Testis (tissue), 3 donors: ENCODE results near the gene ORC2. TPM values are rescaled to one million over a fixed set of nuclear protein-coding genes. Genes with fewer than 3 reads are reported as not detected.

Experiments
- DNase-seq: peaks from one replicate; pipeline ENCODE4 v3.0.0-alpha.2; 2019
- H3K27ac ChIP-seq, 2 donors: fragments of 200-600 bp; sonication (generic); one replicate each; pipeline ENCODE4 v1.5.1; 2019
- H3K27me3 ChIP-seq: fragments of 200-600 bp; sonication (generic); one replicate; pipeline ENCODE4 v1.5.1; 2019
- H3K36me3 ChIP-seq: fragments of 200-600 bp; sonication (generic); one replicate; pipeline ENCODE4 v1.5.1; 2017; ENCODE audit warnings: low read depth; ENCODE audit errors: missing control alignments
- H3K4me1 ChIP-seq: fragments of 200-600 bp; sonication (generic); one replicate; pipeline ENCODE4 v1.5.1; 2019
- H3K4me3 ChIP-seq, 2 donors: fragments of 200-600 bp; sonication (generic); one replicate each; pipeline ENCODE4 v1.5.1; 2017 to 2019
- H3K9me3 ChIP-seq: fragments of 200-600 bp; sonication (generic); one replicate; pipeline ENCODE4 v1.5.1; 2017
- CTCF ChIP-seq, 3 experiments: fragments of 450-650 bp in 2 of 3; fragments of 200-600 bp in 1 of 3; sonication (generic) in 1 of 3; IDR thresholded peaks; one replicate each; pipeline ENCODE4 v1.5.1; 2016 to 2019; ENCODE audit warnings: antibody characterized with exemption in 3 of 3, mild to moderate bottlenecking in 2 of 3, moderate library complexity in 1 of 3
- POLR2A ChIP-seq: fragments of 450-650 bp; IDR thresholded peaks from one replicate; pipeline ENCODE4 v1.6.1; 2017; ENCODE audit warnings: antibody characterized with exemption, mild to moderate bottlenecking, moderate library complexity
- WGBS, 2 donors: methylation state at CpG; one replicate each; pipeline ENCODE4 v1.1.5; 2018; 5-methylcytosine and 5-hydroxymethylcytosine counted together
- intact Hi-C: fragments of 100-400 bp; cut with DNase I; formaldehyde crosslinking; loops from one replicate; pipeline ENCODE4 v1.15.1; 2023; ENCODE audit warnings: low total_unique reads
- polyA plus RNA-seq: library from polyadenylated mRNA; stranded (reverse); fragments of 350-450 nt; fragmentation: Illumina TruSeq; extraction: RNeasy Lipid Tissue Mini Kit (QIAGEN cat#74804); gene quantifications from one replicate; pipeline ENCODE4 v1.2.3, GENCODE V29; 2014; ENCODE audit warnings: low read depth, low replicate concordance; ENCODE audit not compliant: insufficient read depth
- total RNA-seq, 2 donors: library from RNA; depleted of rRNA; stranded (reverse); fragments of >200 nt; gene quantifications; one replicate each; pipeline ENCODE4 v1.2.3, GENCODE V29; 2016

The ORC2 gene
- total and polyA plus RNA-seq, 3 donors from 2014 or later, result 31.8 to 70.4 (median 32.5) TPM

- no peak for DNase-seq
- 95 to 100% methylated on average over 3 of the region's 3 CpGs for WGBS, 2 donors
- Histone ChIP-seq H3K9me3 (no peaks in the 10 kb centered on the region), H3K27ac (no peak overlapping the region), H3K36me3 (no peaks in the 10 kb centered on the region), H3K4me3 (no peak overlapping the region), H3K27me3 (no peaks in the 10 kb centered on the region), H3K4me1 (no peaks in the 10 kb centered on the region)
- TF ChIP-seq CTCF (IDR thresholded peaks at IDR 0.05), result no peak
- TF ChIP-seq POLR2A, result no peak
- intact Hi-C loops, result no loop called here
These were observed 40.9 kb upstream of the ORC2 start for GRCh38 chr2:201004370-201004769.

DNA sequence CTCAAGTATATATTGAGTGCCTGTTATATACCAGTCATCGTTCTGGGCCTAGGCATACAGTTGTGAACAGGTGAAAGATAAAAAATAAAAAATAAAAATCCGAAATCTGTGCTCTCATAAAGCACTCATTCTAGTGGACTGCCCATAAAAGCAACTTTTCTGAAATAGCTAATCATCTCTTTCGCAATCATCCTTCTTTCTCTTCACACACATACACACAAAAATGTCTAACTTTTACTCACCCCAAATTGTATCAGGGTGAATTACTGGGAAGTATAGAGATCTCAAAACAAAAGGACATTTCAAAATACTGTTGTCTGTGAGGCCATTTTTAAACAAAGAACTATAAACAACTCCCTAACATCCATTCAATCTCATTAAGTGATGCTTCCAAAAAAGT, 29.6 kb upstream of the ORC2 start:
- Histone ChIP-seq H3K27ac (no peak overlapping the region), H3K36me3 (no peaks in the 10 kb centered on the region), H3K4me3 (no peak overlapping the region), H3K4me1 (no peaks in the 10 kb centered on the region), H3K9me3 (no peaks in the 10 kb centered on the region), H3K27me3 (no peaks in the 10 kb centered on the region)
- no peak for TF ChIP-seq CTCF (IDR thresholded peaks at IDR 0.05)
- no peak for TF ChIP-seq POLR2A
- intact Hi-C loops, result no loop called here
- WGBS, 2 donors, result 94 to 96% methylated on average over 3 of the region's 3 CpGs
- DNase-seq, result no peak

GRCh38 chr2:200987137-200987536, 23.7 kb upstream of the ORC2 start:
- DNase-seq, result no peak
- H3K27ac ChIP-seq, result no peak overlapping the region
- TF ChIP-seq POLR2A (no peak), CTCF (IDR thresholded peaks at IDR 0.05) (no peak)
- H3K36me3 ChIP-seq, result no peaks in the 10 kb centered on the region
- WGBS, 2 donors, result 89 to 90% methylated on average over 8 of the region's 8 CpGs
- H3K9me3 ChIP-seq, result no peaks in the 10 kb centered on the region
- H3K4me3 ChIP-seq, result no peak overlapping the region
- H3K4me1 ChIP-seq, result no peaks in the 10 kb centered on the region
- intact Hi-C loops, result no loop called here
- no peaks in the 10 kb centered on the region for H3K27me3 ChIP-seq

- no peak for DNase-seq
- H3K27me3 ChIP-seq, result no peaks in the 10 kb centered on the region
- H3K4me1 ChIP-seq, result no peaks in the 10 kb centered on the region
- no peaks in the 10 kb centered on the region for H3K9me3 ChIP-seq
- WGBS, 2 donors, result 51 to 61% methylated on average over 2 of the region's 2 CpGs
- TF ChIP-seq CTCF (IDR thresholded peaks at IDR 0.05), result no peak
- no peak for TF ChIP-seq POLR2A
- intact Hi-C loops, result no loop called here
- H3K27ac ChIP-seq, result no peak overlapping the region
- no peak overlapping the region for H3K4me3 ChIP-seq
- H3K36me3 ChIP-seq, result no peaks in the 10 kb centered on the region
These were observed 22.3 kb upstream of the ORC2 start for GRCh38 chr2:200985799-200986198.

DNA sequence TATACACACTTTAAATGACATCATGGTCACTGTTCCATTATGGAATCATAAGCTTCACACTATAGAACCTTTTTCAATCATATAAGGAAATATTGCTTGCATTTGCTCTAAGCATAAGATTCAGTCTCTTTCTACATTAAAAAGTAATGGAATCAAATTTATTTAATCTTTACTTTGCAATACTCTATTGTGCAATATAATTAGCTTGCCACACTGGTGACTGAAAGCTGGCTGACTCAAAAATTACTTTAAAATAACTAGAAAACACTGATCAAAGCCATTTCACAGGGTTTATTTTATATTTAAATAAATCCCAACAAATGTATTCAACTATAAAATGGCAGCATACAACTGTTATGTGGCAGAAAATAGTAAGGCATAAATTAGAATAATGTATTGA, 13.2 kb upstream of the ORC2 start:
- Histone ChIP-seq H3K36me3 (no peaks in the 10 kb centered on the region), H3K27me3 (no peaks in the 10 kb centered on the region), H3K4me3 (no peak overlapping the region), H3K4me1 (no peaks in the 10 kb centered on the region), H3K27ac (no peak overlapping the region), H3K9me3 (no peaks in the 10 kb centered on the region)
- TF ChIP-seq CTCF (IDR thresholded peaks at IDR 0.05), result no peak
- TF ChIP-seq POLR2A, result no peak
- intact Hi-C loops, result no loop called here
- DNase-seq, result no peak
